H9 (cell line): Measurements from ENCODE around the gene ADAT3. TPM values are rescaled to one million over a fixed set of nuclear protein-coding genes. Genes with fewer than 3 reads are reported as not detected.
"Not testable (repeated sequence)": the region's sequence is repeated elsewhere in the genome, so short reads cannot be mapped to it uniquely, and the experiment has no call there.

Experiments
- DNase-seq: peaks from one replicate; pipeline ENCODE4 v3.0.0-alpha.2; 2017
- H2AFZ ChIP-seq: one replicate; pipeline ENCODE4 v1.6.1; 2013; ENCODE audit warnings: mild to moderate bottlenecking, low read length, control low read depth, moderate library complexity
- H2AK5ac ChIP-seq: 2 replicates; pipeline ENCODE4 v1.6.1; 2013; ENCODE audit warnings: low read length, control low read depth, mixed read lengths; ENCODE audit not compliant: insufficient read length
- H2BK120ac ChIP-seq: one replicate; pipeline ENCODE4 v1.6.1; 2013; ENCODE audit warnings: low read depth, mild to moderate bottlenecking, low read length, control low read depth, inconsistent platforms; ENCODE audit not compliant: poor library complexity, severe bottlenecking
- H2BK12ac ChIP-seq: 2 replicates; pipeline ENCODE4 v1.6.1; 2013; ENCODE audit warnings: low read length, control low read depth, mixed read lengths, low read depth; ENCODE audit not compliant: insufficient read length
- H2BK15ac ChIP-seq: 2 replicates; pipeline ENCODE4 v1.6.1; 2013; ENCODE audit warnings: low read depth, low read length, control low read depth
- H2BK20ac ChIP-seq: one replicate; pipeline ENCODE4 v1.6.1; 2013; ENCODE audit warnings: low read depth, mild to moderate bottlenecking, low read length, control low read depth, inconsistent platforms; ENCODE audit not compliant: poor library complexity, severe bottlenecking
- H2BK5ac ChIP-seq: 2 replicates; pipeline ENCODE4 v1.6.1; 2013; ENCODE audit warnings: low read length, control low read depth, mixed read lengths; ENCODE audit not compliant: insufficient read length
- H3K14ac ChIP-seq: 2 replicates; pipeline ENCODE4 v1.6.1; 2013; ENCODE audit warnings: low read length, control low read depth; ENCODE audit not compliant: insufficient read depth
- H3K18ac ChIP-seq: 2 replicates; pipeline ENCODE4 v1.6.1; 2013; ENCODE audit warnings: low read depth, mild to moderate bottlenecking, mixed read lengths, low read length, control low read depth; ENCODE audit not compliant: insufficient read length
- H3K23ac ChIP-seq: 2 replicates; pipeline ENCODE4 v1.6.1; 2013; ENCODE audit warnings: low read length, control low read depth, mixed read lengths, low read depth; ENCODE audit not compliant: insufficient read length
- H3K23me2 ChIP-seq: 2 replicates; pipeline ENCODE4 v1.6.1; 2013; ENCODE audit warnings: low read depth, mild to moderate bottlenecking, mixed read lengths, low read length, control low read depth; ENCODE audit not compliant: insufficient read length, poor library complexity, severe bottlenecking
- H3K27ac ChIP-seq: 2 replicates; pipeline ENCODE4 v1.5.1; 2013; ENCODE audit warnings: low read length, control low read depth, mixed read lengths, low read depth; ENCODE audit not compliant: insufficient read length
- H3K27me3 ChIP-seq: 2 replicates; pipeline ENCODE4 v1.6.1; 2013; ENCODE audit warnings: low read length, control low read depth, inconsistent platforms; ENCODE audit not compliant: insufficient read depth
- H3K4ac ChIP-seq: 2 replicates; pipeline ENCODE4 v1.6.1; 2013; ENCODE audit warnings: low read depth, mild to moderate bottlenecking, control low read depth, inconsistent platforms, low read length, moderate library complexity
- H3K4me1 ChIP-seq: 2 replicates; pipeline ENCODE4 v1.6.1; 2013; ENCODE audit warnings: low read length, control low read depth, inconsistent platforms; ENCODE audit not compliant: insufficient read depth
- H3K4me2 ChIP-seq: 2 replicates; pipeline ENCODE4 v1.6.1; 2013; ENCODE audit warnings: low read length, control low read depth, mixed read lengths; ENCODE audit not compliant: insufficient read length, insufficient read depth
- H3K56ac ChIP-seq: 2 replicates; pipeline ENCODE4 v1.6.1; 2013; ENCODE audit warnings: low read depth, mild to moderate bottlenecking, mixed read lengths, low read length, control low read depth; ENCODE audit not compliant: insufficient read length
- H3K79me1 ChIP-seq: 2 replicates; pipeline ENCODE4 v1.6.1; 2013; ENCODE audit warnings: low read depth, mild to moderate bottlenecking, moderate library complexity, low read length, control low read depth, inconsistent platforms; ENCODE audit not compliant: insufficient read depth, poor library complexity, severe bottlenecking
- H3K79me2 ChIP-seq: 2 replicates; pipeline ENCODE4 v1.6.1; 2013; ENCODE audit warnings: low read length, control low read depth, inconsistent platforms; ENCODE audit not compliant: insufficient read depth
- H3K9ac ChIP-seq: 2 replicates; pipeline ENCODE4 v1.6.1; 2013; ENCODE audit warnings: low read length, control low read depth, mixed read lengths; ENCODE audit not compliant: insufficient read length; ENCODE audit errors: extremely low read depth
- H3K9me3 ChIP-seq: one replicate; pipeline ENCODE4 v1.6.1; 2013; ENCODE audit warnings: low read depth, low read length, inconsistent platforms; ENCODE audit not compliant: control insufficient read depth
- H3T11ph ChIP-seq: one replicate; pipeline ENCODE4 v1.6.1; 2013; ENCODE audit warnings: mild to moderate bottlenecking, low read length, control low read depth, inconsistent platforms
- H4K20me1 ChIP-seq: one replicate; pipeline ENCODE4 v1.6.1; 2013; ENCODE audit not compliant: control insufficient read depth, insufficient read length, insufficient read depth
- H4K5ac ChIP-seq: 2 replicates; pipeline ENCODE4 v1.6.1; 2013; ENCODE audit warnings: low read depth, mild to moderate bottlenecking, mixed read lengths, low read length, control low read depth; ENCODE audit not compliant: insufficient read length
- H4K8ac ChIP-seq: replicated peaks from 2 replicates; pipeline ENCODE4 v1.6.1; 2013; ENCODE audit warnings: low read length, control low read depth, mixed read lengths, low read depth; ENCODE audit not compliant: insufficient read length
- H4K91ac ChIP-seq: 2 replicates; pipeline ENCODE4 v1.6.1; 2013; ENCODE audit warnings: low read depth, mild to moderate bottlenecking, moderate library complexity, mixed read lengths, low read length, control low read depth; ENCODE audit not compliant: insufficient read length
- H3K27ac Mint-ChIP-seq, 3 experiments: 2 replicates in 2 of 3; 3 replicates in 1 of 3; pipeline ENCODE4 v1.8.0; 2020 to 2021; ENCODE audit warnings: mixed read lengths in 3 of 3, mild to moderate bottlenecking in 1 of 3, moderate library complexity in 1 of 3
- H3K27me3 Mint-ChIP-seq: 2 replicates; pipeline ENCODE4 v1.8.0; 2021; ENCODE audit warnings: low read depth, mild to moderate bottlenecking, moderate library complexity, mixed read lengths
- H3K36me3 Mint-ChIP-seq, 3 experiments: 2 replicates in 2 of 3; 3 replicates in 1 of 3; pipeline ENCODE4 v1.8.0; 2020 to 2021; ENCODE audit warnings: low read depth in 3 of 3, mixed read lengths in 3 of 3; ENCODE audit not compliant: insufficient read depth in 1 of 3
- H3K4me1 Mint-ChIP-seq, 2 experiments: 2 replicates each; pipeline ENCODE4 v1.8.0; 2020; ENCODE audit warnings: mixed read lengths in 2 of 2
- H3K4me3 Mint-ChIP-seq, 2 experiments: 2 replicates in 1 of 2; 3 replicates in 1 of 2; pipeline ENCODE4 v1.8.0; 2020 to 2021; ENCODE audit warnings: mild to moderate bottlenecking in 2 of 2, mixed read lengths in 2 of 2, moderate library complexity in 1 of 2
- H3K9me3 Mint-ChIP-seq, 2 experiments: 2 replicates in 1 of 2; 3 replicates in 1 of 2; pipeline ENCODE4 v1.8.0; 2020; ENCODE audit warnings: mild to moderate bottlenecking in 2 of 2, mixed read lengths in 2 of 2, moderate library complexity in 1 of 2
- WGBS: extraction: QIAGEN DNeasy Blood & Tissue Kit; methylation state at CpG from one replicate; pipeline ENCODE4 v1.1.7; 2013; ENCODE audit warnings: missing lambda C conversion rate, low lambda C conversion rate, mixed read lengths; ENCODE audit not compliant: insufficient read length; ENCODE audit errors: extremely low coverage; 5-methylcytosine and 5-hydroxymethylcytosine counted together
- total RNA-seq: library from RNA; stranded (reverse); gene quantifications from 2 replicates; pipeline ENCODE4 v1.2.1, GENCODE V29; 2021

The ADAT3 gene
- total RNA-seq, 1 experiment from 2014 or later: 12.2 TPM

GRCh38 chr19:1886360-1886759 lies 18.8 kb upstream of the ADAT3 start:
- not testable (repeated sequence) for H2BK12ac ChIP-seq, H4K5ac ChIP-seq, H3K4me3 Mint-ChIP-seq, H3K18ac ChIP-seq, H2AK5ac ChIP-seq, H3K36me3 Mint-ChIP-seq, H3K9ac ChIP-seq, H4K20me1 ChIP-seq, H2BK15ac ChIP-seq, H2BK120ac ChIP-seq, H2BK20ac ChIP-seq, H3K27me3 ChIP-seq, H2BK5ac ChIP-seq, H4K91ac ChIP-seq, H3K23ac ChIP-seq, H4K8ac ChIP-seq, H3K27ac ChIP-seq, H3K9me3 Mint-ChIP-seq, H3K27ac Mint-ChIP-seq, H2AFZ ChIP-seq, DNase-seq, H3K4me2 ChIP-seq, H3K27me3 Mint-ChIP-seq, H3T11ph ChIP-seq, H3K23me2 ChIP-seq, H3K56ac ChIP-seq, H3K9me3 ChIP-seq, H3K14ac ChIP-seq, H3K4ac ChIP-seq
- no CpG with 5 or more reads among the region's 15 CpGs for WGBS
- H3K4me1 Mint-ChIP-seq: peaks cover 33 to 34% of the 10 kb centered on the region in 2 experiments
- peaks cover 12% of the 10 kb centered on the region; the same call in 1 of the 2 replicates for H3K79me2 ChIP-seq
- peaks cover 23% of the 10 kb centered on the region for H3K79me1 ChIP-seq
- H3K4me1 ChIP-seq: peaks cover 11% of the 10 kb centered on the region; the same call in 1 of the 2 replicates
